Lower leg skin (tissue), 3 donors: ENCODE results near the gene PLEKHG2.

Experiments used
- POLR2A ChIP-seq, 2 donors: fragments of 450-650 bp; IDR thresholded peaks; one replicate each; pipeline ENCODE4 v1.6.1; 2016 to 2017; ENCODE audit warnings: antibody characterized with exemption in 2 of 2, mild to moderate bottlenecking in 1 of 2, moderate library complexity in 1 of 2
- TF ChIP-seq, protein P1 (sequence below), 3 donors: fragments of 450-650 bp; IDR thresholded peaks; one replicate each; pipeline ENCODE4 v1.5.1; 2016; ENCODE audit warnings: antibody characterized with exemption in 3 of 3, mild to moderate bottlenecking in 3 of 3, moderate library complexity in 2 of 3

DNA sequence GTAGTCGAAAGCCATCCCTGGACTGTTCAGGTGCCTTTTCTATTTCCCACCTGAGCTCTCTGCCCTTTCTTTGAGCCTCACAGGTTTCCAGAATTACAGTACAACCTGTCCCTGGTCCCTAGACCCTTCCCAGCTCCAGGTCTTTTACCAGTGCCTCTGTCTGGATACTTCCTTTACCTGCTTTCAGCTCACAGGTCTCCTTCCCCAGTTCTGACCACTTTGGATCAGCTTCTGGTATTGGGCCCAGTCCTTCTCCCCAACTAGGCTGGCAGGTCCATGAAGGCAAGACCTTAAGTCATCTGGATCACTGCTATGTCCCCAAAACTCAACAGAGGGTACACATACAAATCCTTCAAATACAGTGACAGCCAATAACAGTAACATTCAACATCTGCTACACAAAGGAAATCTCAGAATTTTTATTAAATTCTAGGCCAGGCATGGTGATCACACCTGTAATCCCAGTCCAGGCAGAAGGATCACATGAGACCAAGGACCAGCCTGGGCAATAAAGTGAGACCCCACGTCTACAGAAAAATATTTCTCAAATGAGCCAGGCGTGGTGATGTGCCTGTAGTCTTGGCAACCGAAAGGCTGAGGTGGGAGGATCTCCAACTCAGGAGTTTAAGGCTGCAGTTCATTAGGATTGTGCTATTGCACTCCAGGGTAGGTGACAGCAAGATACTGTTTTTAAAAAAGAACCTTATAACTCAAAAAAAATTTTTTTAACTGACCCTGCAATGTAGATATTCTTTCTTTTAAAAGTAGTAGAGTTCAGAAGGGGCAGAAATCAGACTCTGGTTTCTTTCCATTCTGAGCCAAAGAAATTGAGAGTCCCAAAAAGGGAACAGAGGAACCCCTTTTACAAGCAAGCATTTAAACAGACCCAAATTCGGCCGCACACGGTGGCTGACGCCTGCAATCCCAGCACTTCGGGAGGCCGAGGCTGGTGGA lies 21.9 kb downstream of the PLEKHG2 start:
- TF ChIP-seq, protein P1, sequence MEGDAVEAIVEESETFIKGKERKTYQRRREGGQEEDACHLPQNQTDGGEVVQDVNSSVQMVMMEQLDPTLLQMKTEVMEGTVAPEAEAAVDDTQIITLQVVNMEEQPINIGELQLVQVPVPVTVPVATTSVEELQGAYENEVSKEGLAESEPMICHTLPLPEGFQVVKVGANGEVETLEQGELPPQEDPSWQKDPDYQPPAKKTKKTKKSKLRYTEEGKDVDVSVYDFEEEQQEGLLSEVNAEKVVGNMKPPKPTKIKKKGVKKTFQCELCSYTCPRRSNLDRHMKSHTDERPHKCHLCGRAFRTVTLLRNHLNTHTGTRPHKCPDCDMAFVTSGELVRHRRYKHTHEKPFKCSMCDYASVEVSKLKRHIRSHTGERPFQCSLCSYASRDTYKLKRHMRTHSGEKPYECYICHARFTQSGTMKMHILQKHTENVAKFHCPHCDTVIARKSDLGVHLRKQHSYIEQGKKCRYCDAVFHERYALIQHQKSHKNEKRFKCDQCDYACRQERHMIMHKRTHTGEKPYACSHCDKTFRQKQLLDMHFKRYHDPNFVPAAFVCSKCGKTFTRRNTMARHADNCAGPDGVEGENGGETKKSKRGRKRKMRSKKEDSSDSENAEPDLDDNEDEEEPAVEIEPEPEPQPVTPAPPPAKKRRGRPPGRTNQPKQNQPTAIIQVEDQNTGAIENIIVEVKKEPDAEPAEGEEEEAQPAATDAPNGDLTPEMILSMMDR (IDR thresholded peaks at IDR 0.05): no peak
- no peak for TF ChIP-seq POLR2A (IDR thresholded peaks at IDR 0.05)
